Astrocyte (in vitro differentiated cells and primary cell): ENCODE data around the gene ANXA7. TPM values are rescaled to one million over a fixed set of nuclear protein-coding genes. Genes with fewer than 3 reads are reported as not detected.

Source experiments
- DNase-seq: peaks from one replicate; pipeline ENCODE4 v3.0.0-alpha.2; 2010; ENCODE audit warnings: low read depth
- FAIRE-seq: peaks from 2 replicates; lab custom pipeline; 2011; peaks lifted over from hg19 to GRCh38; lab: Jason Lieb, UNC
- H2AFZ ChIP-seq: 2 replicates; pipeline ENCODE4 v1.6.0; 2012; ENCODE audit warnings: low read depth, low read length, inconsistent platforms
- H3K27ac ChIP-seq: 2 replicates; pipeline ENCODE4 v1.5.1; 2011; ENCODE audit warnings: low read depth, low read length, inconsistent platforms
- H3K27me3 ChIP-seq: 2 replicates; pipeline ENCODE4 v1.6.0; 2011; ENCODE audit warnings: low read length, inconsistent platforms; ENCODE audit not compliant: insufficient read depth
- H3K36me3 ChIP-seq: 2 replicates; pipeline ENCODE4 v1.5.1; 2011; ENCODE audit warnings: low read length, inconsistent platforms; ENCODE audit not compliant: insufficient read depth
- H3K4me1 ChIP-seq: 2 replicates; pipeline ENCODE4 v1.5.1; 2011; ENCODE audit warnings: low read length, inconsistent platforms; ENCODE audit not compliant: insufficient read depth
- H3K4me2 ChIP-seq: 2 replicates; pipeline ENCODE4 v1.6.0; 2012; ENCODE audit warnings: low read length, inconsistent platforms
- H3K4me3 ChIP-seq: 2 replicates; pipeline ENCODE4 v1.5.1; 2011; ENCODE audit warnings: low read depth, mild to moderate bottlenecking, low read length, inconsistent platforms; ENCODE audit not compliant: insufficient read depth
- H3K79me2 ChIP-seq: 2 replicates; pipeline ENCODE4 v1.6.0; 2012; ENCODE audit warnings: mild to moderate bottlenecking, low read length, inconsistent platforms; ENCODE audit not compliant: insufficient read depth
- H3K9ac ChIP-seq: 2 replicates; pipeline ENCODE4 v1.6.0; 2012; ENCODE audit warnings: mild to moderate bottlenecking, low read length, inconsistent platforms
- H3K9me3 ChIP-seq: 2 replicates; pipeline ENCODE4 v1.5.1; 2012; ENCODE audit warnings: low read depth, mild to moderate bottlenecking, low read length, inconsistent platforms; ENCODE audit not compliant: insufficient read depth
- H4K20me1 ChIP-seq: 2 replicates; pipeline ENCODE4 v1.6.0; 2012; ENCODE audit warnings: low read length, inconsistent platforms; ENCODE audit not compliant: insufficient read depth
- H3K27ac Mint-ChIP-seq: one replicate; pipeline ENCODE4 v1.8.0; 2021; ENCODE audit warnings: mild to moderate bottlenecking, mixed read lengths; ENCODE audit not compliant: unreplicated experiment
- H3K27me3 Mint-ChIP-seq: one replicate; pipeline ENCODE4 v1.8.0; 2021; ENCODE audit warnings: low read depth, mixed read lengths; ENCODE audit not compliant: unreplicated experiment
- H3K36me3 Mint-ChIP-seq: one replicate; pipeline ENCODE4 v1.8.0; 2021; ENCODE audit warnings: low read depth, mixed read lengths; ENCODE audit not compliant: unreplicated experiment
- H3K4me1 Mint-ChIP-seq: one replicate; pipeline ENCODE4 v1.8.0; 2021; ENCODE audit warnings: low read depth, mixed read lengths; ENCODE audit not compliant: unreplicated experiment
- H3K4me3 Mint-ChIP-seq: one replicate; pipeline ENCODE4 v1.8.0; 2021; ENCODE audit warnings: mild to moderate bottlenecking, moderate library complexity, mixed read lengths; ENCODE audit not compliant: unreplicated experiment
- H3K9me3 Mint-ChIP-seq: one replicate; pipeline ENCODE4 v1.8.0; 2021; ENCODE audit warnings: mild to moderate bottlenecking, mixed read lengths; ENCODE audit not compliant: unreplicated experiment
- EZH2 ChIP-seq: IDR thresholded peaks from 2 replicates; pipeline ENCODE4 v1.6.1; 2012; ENCODE audit warnings: mild to moderate bottlenecking, low read length, inconsistent platforms; ENCODE audit not compliant: insufficient read depth
- total RNA-seq: library from RNA; stranded (reverse); gene quantifications from 2 replicates; pipeline ENCODE4 v1.2.1, GENCODE V29; 2021
- TF ChIP-seq, protein P1 (sequence below): IDR thresholded peaks from 2 replicates; pipeline ENCODE4 v1.5.1; 2011; ENCODE audit warnings: low read depth, mild to moderate bottlenecking, inconsistent platforms, low read length, moderate library complexity; ENCODE audit not compliant: insufficient read depth

The ANXA7 gene
- total RNA-seq, 1 donor from 2014 or later: 79.6 TPM

DNA sequence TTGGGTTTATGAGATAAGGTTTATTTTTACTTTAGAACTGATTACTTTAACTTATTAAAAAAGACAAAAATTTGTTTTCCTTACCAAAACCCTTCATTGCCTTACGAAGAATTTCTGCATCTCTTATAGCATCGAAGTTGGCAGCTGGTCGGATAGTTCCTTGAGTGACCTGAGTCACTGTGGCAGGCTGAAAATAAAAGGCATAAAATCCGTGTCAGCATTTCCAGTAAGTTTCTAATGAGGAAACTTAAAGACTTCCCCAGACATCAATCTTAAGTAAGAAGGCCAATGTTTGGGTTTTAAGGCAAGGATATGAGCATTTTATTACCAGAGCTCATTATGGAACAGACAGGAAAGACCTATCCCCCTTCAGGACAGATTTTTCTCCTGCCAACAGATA, 25.6 kb downstream of the ANXA7 start:
- FAIRE-seq (no peak), DNase-seq (no peak)
- no peak overlapping the region for H3K4me3 ChIP-seq
- no peak overlapping the region for H3K4me2 ChIP-seq
- no peaks in the 10 kb centered on the region for H3K4me1 ChIP-seq
- H3K27ac ChIP-seq: no peak overlapping the region
- H3K9ac ChIP-seq: no peak overlapping the region
- peaks cover 16% of the 10 kb centered on the region for H4K20me1 ChIP-seq
- H3K27me3 ChIP-seq: no peaks in the 10 kb centered on the region
- Mint-ChIP-seq H3K36me3 (peaks cover 13% of the 10 kb centered on the region), H3K4me3 (no peak overlapping the region), H3K27ac (no peak overlapping the region), H3K9me3 (no peaks in the 10 kb centered on the region), H3K27me3 (no peaks in the 10 kb centered on the region), H3K4me1 (no peaks in the 10 kb centered on the region)
- H3K79me2 ChIP-seq: no peaks in the 10 kb centered on the region
- H3K36me3 ChIP-seq: peaks cover 23% of the 10 kb centered on the region
- no peak overlapping the region for H2AFZ ChIP-seq
- H3K9me3 ChIP-seq: no peaks in the 10 kb centered on the region
- no peak for TF ChIP-seq EZH2
- TF ChIP-seq, protein P1, sequence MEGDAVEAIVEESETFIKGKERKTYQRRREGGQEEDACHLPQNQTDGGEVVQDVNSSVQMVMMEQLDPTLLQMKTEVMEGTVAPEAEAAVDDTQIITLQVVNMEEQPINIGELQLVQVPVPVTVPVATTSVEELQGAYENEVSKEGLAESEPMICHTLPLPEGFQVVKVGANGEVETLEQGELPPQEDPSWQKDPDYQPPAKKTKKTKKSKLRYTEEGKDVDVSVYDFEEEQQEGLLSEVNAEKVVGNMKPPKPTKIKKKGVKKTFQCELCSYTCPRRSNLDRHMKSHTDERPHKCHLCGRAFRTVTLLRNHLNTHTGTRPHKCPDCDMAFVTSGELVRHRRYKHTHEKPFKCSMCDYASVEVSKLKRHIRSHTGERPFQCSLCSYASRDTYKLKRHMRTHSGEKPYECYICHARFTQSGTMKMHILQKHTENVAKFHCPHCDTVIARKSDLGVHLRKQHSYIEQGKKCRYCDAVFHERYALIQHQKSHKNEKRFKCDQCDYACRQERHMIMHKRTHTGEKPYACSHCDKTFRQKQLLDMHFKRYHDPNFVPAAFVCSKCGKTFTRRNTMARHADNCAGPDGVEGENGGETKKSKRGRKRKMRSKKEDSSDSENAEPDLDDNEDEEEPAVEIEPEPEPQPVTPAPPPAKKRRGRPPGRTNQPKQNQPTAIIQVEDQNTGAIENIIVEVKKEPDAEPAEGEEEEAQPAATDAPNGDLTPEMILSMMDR: no peak

DNA sequence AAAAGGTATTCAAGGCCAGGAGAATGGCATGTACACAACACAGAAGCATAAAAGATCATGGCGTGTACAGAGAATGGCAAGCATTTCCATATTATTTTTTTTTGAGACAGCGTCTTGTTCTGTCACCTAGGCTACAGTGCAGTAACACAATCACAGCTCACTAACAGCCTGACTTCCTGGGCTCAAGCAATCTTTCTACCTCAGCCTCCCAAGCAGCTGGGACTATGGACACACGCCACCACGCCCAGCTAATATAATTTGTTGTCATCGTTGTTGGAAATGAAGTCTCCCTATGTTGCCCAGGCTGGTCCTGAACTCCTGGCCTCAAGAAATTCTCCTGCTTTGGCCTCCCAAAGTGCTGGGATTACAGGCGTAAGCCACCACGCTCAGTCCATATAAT, 27.3 kb downstream of the ANXA7 start:
- peaks cover 14% of the 10 kb centered on the region for H3K36me3 Mint-ChIP-seq
- H3K4me1 ChIP-seq: no peaks in the 10 kb centered on the region
- no peak overlapping the region for H3K27ac ChIP-seq
- H3K27me3 ChIP-seq: no peaks in the 10 kb centered on the region
- no peaks in the 10 kb centered on the region for H3K27me3 Mint-ChIP-seq
- no peaks in the 10 kb centered on the region for H3K4me1 Mint-ChIP-seq
- H3K4me3 Mint-ChIP-seq: no peak overlapping the region
- H3K4me2 ChIP-seq: no peak overlapping the region
- no peaks in the 10 kb centered on the region for H3K79me2 ChIP-seq
- no peaks in the 10 kb centered on the region for H3K9me3 ChIP-seq
- no peak for DNase-seq
- peaks cover 14% of the 10 kb centered on the region for H4K20me1 ChIP-seq
- no peak overlapping the region for H3K4me3 ChIP-seq
- H2AFZ ChIP-seq: no peak overlapping the region
- H3K9me3 Mint-ChIP-seq: no peaks in the 10 kb centered on the region
- no peak for TF ChIP-seq EZH2
- TF ChIP-seq, protein P1: no peak
- H3K9ac ChIP-seq: no peak overlapping the region
- no peak for FAIRE-seq
- no peak overlapping the region for H3K27ac Mint-ChIP-seq
- peaks cover 33% of the 10 kb centered on the region for H3K36me3 ChIP-seq

DNA sequence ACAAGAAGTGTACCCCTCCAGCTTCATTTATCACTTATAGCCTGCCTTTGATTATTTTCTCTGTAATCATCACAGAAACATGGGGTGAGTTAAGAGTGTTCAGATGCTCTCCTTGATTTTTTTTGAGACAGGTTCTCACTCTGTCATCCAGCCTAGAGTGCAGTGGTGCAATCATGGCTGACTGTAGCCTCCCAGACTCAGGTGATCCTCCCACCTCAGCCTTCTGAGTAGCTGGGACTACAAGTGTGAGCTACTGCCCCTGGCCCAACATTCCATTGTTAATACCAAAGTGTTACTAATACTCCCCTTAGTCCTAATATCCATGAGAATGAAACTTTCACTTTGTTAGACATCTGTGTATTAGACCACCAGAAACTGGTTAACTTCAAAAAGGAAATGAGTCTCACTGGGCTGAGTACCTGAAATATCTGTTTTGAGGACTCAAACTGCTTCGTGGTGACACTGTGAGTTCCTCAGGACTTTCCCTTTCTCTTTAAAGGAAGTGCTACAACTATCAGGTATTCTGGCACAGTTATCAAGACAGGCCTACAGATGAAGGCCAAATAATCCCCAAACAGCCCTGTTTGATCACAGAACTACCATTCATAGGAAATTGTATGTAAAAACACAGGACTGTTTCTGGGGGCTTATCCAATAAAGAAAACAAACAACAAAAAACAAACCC, 34.7 kb downstream of the ANXA7 start:
- Histone ChIP-seq H3K4me1 (no peaks in the 10 kb centered on the region), H3K79me2 (no peaks in the 10 kb centered on the region), H3K9ac (no peak overlapping the region), H3K4me3 (no peak overlapping the region), H3K9me3 (no peaks in the 10 kb centered on the region), H3K27ac (no peak overlapping the region), H3K27me3 (no peaks in the 10 kb centered on the region), H2AFZ (no peak overlapping the region), H3K36me3 (peaks cover 50% of the 10 kb centered on the region), H4K20me1 (no peaks in the 10 kb centered on the region), H3K4me2 (no peak overlapping the region)
- Mint-ChIP-seq H3K27ac (no peak overlapping the region), H3K36me3 (peaks cover 15% of the 10 kb centered on the region), H3K27me3 (no peaks in the 10 kb centered on the region), H3K4me1 (no peaks in the 10 kb centered on the region), H3K4me3 (no peak overlapping the region), H3K9me3 (no peaks in the 10 kb centered on the region)
- FAIRE-seq (no peak), DNase-seq (no peak)
- TF ChIP-seq, protein P1: no peak
- no peak for TF ChIP-seq EZH2
